Activated naive CD4-positive, alpha-beta T cell treated with anti-CD3 and anti-CD28 coated beads, Interleukin-2, amount 10 ng/mL, durations not matched to agents 7 days and 5 days (primary cell): ENCODE results near the gene DGCR8.

Source experiments
- CTCF ChIA-PET: fragments of 350-600 bp; sonication (Branson Sonifier 250); formaldehyde crosslinking; loops from one replicate; lab custom pipeline; 2021; ENCODE audit warnings: antibody characterized with exemption; lab: Charles Lee
- DNase-seq: peaks from one replicate; pipeline ENCODE4 v3.0.0-alpha.2; 2020
- H3K27ac Mint-ChIP-seq: one replicate; pipeline ENCODE4 v1.8.0; 2021; ENCODE audit warnings: mild to moderate bottlenecking, moderate library complexity, mixed read lengths
- H3K27me3 Mint-ChIP-seq: one replicate; pipeline ENCODE4 v1.8.0; 2021; ENCODE audit warnings: mild to moderate bottlenecking, mixed read lengths
- H3K36me3 Mint-ChIP-seq: one replicate; pipeline ENCODE4 v1.8.0; 2021; ENCODE audit warnings: mixed read lengths
- H3K4me1 Mint-ChIP-seq: one replicate; pipeline ENCODE4 v1.8.0; 2021; ENCODE audit warnings: mixed read lengths
- H3K4me3 Mint-ChIP-seq: one replicate; pipeline ENCODE4 v1.8.0; 2021; ENCODE audit warnings: mild to moderate bottlenecking, moderate library complexity, mixed read lengths
- H3K9me3 Mint-ChIP-seq: one replicate; pipeline ENCODE4 v1.8.0; 2021; ENCODE audit warnings: mixed read lengths

Gene DGCR8

DNA sequence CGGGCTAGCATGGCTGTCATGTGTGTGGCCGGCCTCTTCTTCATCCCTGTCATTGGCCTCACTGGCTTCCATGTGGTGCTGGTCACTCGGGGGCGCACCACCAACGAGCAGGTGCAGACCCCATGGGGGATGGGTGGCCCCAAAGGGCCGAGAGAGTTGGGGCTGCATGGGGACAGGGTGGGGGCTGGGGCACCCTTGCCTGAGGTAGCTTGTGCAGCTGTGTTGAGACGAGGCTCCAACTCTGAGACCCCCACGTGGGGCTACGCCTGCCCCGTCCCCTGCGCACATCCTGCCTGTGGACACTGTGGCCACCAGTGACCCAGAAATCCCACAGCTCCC is 60.0 kb downstream of the DGCR8 start:
- H3K9me3 Mint-ChIP-seq = no peaks in the 10 kb centered on the region
- H3K4me1 Mint-ChIP-seq = peaks cover 5% of the 10 kb centered on the region
- H3K36me3 Mint-ChIP-seq = no peaks in the 10 kb centered on the region
- no peak overlapping the region for H3K27ac Mint-ChIP-seq
- no peak overlapping the region for H3K4me3 Mint-ChIP-seq
- no peaks in the 10 kb centered on the region for H3K27me3 Mint-ChIP-seq
- DNase-seq = no peak
- CTCF ChIA-PET = no interaction called here

DNA sequence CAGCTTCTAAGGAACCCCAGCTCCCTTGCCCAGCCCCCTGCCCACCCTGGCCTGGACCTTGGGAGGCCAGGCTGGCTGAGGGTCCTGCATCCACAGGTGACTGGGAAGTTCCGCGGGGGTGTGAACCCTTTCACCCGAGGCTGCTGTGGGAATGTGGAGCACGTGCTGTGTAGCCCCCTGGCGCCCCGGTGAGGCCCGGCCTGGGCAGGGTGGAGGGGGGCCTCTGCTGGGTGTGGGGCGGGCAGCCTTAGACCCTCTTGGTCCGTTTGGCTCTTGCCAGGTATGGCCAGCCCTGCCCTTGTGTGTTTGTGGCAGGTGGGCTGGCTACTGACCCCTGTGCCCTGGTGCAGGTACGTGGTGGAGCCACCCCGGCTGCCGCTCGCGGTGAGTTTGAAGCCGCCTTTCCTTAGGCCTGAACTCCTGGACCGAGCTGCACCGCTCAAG is 60.5 kb downstream of the DGCR8 start:
- Mint-ChIP-seq H3K4me3 (no peak overlapping the region), H3K4me1 (peaks cover 5% of the 10 kb centered on the region), H3K27ac (no peak overlapping the region), H3K36me3 (no peaks in the 10 kb centered on the region), H3K9me3 (no peaks in the 10 kb centered on the region), H3K27me3 (no peaks in the 10 kb centered on the region)
- no peak for DNase-seq
- CTCF ChIA-PET = no interaction called here

DNA sequence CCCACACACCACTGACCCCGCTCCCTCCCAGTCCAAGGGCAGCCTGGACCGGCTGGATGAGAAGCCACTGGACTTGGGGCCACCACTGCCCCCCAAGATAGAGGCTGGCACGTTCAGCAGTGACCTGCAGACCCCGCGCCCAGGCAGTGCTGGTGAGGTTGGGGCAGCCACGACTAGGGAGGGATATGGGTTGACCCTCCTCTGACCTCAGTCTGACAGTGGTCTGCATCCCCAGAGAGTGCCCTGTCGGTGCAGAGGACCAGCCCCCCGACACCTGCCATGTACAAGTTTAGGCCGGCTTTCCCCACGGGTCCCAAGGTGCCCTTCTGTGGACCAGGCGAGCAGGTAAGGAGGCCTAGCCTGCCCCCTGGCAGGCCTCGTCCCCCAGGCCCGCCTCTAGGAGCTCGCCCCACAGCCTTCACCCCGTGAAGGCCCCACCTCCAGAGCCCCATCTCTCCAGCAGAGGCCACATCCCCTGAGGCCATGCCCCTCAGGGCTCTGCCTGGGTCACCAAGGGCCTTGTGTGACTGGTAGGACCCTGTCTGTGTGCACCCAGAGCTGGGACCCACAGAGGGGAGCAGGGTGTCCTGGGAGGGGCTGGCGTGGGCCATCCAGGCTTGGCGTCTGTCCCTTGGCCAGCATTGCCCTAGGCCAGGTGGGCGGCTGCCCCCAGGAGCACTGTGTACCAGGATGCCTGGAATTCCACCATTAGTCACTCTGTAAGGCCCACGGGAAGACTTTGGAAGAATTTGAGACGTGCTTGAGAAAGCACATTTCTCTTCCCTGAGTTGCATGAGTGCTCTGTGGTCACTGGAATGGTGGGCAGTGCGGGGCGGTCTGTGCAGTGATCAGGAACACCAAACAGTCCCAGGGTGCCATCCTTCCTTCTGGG is 61.4 kb downstream of the DGCR8 start:
- H3K4me1 Mint-ChIP-seq = peaks cover 3% of the 10 kb centered on the region
- CTCF ChIA-PET = no interaction called here
- no peaks in the 10 kb centered on the region for H3K9me3 Mint-ChIP-seq

DNA sequence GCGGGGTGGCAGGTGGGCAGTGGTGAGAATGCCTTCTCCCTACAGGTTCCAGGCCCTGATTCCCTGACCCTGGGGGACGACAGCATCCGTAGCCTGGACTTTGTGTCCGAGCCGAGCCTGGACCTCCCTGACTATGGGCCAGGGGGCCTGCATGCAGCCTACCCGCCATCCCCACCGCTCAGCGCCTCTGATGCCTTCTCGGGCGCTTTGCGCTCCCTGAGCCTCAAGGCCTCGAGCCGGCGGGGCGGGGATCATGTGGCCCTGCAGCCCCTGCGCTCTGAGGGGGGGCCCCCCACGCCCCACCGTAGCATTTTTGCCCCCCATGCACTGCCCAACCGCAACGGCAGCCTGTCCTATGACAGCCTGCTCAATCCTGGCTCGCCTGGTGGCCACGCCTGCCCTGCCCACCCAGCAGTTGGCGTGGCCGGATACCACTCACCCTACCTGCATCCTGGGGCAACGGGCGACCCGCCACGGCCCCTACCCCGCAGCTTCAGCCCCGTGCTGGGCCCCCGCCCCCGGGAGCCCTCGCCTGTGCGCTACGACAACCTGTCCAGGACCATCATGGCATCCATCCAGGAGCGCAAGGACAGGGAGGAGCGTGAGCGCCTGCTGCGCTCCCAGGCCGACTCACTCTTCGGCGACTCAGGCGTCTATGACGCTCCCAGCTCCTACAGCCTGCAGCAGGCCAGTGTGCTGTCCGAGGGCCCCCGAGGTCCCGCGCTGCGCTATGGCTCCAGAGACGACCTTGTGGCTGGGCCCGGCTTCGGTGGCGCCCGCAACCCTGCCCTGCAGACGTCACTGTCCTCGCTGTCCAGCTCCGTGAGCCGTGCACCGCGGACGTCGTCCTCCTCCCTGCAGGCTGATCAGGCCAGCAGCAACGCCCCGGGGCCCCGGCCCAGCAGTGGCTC is 62.9 kb downstream of the DGCR8 start:
- no peak for DNase-seq
- H3K4me1 Mint-ChIP-seq = no peaks in the 10 kb centered on the region
- no peak overlapping the region for H3K4me3 Mint-ChIP-seq
- H3K36me3 Mint-ChIP-seq = no peaks in the 10 kb centered on the region
- H3K27ac Mint-ChIP-seq = no peak overlapping the region
- CTCF ChIA-PET = no interaction called here
- no peaks in the 10 kb centered on the region for H3K27me3 Mint-ChIP-seq
- no peaks in the 10 kb centered on the region for H3K9me3 Mint-ChIP-seq

More for the DNA sequence above, 61.4 kb downstream of the DGCR8 start:
- DNase-seq = no peak
- Mint-ChIP-seq H3K27me3 (no peaks in the 10 kb centered on the region), H3K36me3 (no peaks in the 10 kb centered on the region), H3K4me3 (no peak overlapping the region), H3K27ac (no peak overlapping the region)

DNA sequence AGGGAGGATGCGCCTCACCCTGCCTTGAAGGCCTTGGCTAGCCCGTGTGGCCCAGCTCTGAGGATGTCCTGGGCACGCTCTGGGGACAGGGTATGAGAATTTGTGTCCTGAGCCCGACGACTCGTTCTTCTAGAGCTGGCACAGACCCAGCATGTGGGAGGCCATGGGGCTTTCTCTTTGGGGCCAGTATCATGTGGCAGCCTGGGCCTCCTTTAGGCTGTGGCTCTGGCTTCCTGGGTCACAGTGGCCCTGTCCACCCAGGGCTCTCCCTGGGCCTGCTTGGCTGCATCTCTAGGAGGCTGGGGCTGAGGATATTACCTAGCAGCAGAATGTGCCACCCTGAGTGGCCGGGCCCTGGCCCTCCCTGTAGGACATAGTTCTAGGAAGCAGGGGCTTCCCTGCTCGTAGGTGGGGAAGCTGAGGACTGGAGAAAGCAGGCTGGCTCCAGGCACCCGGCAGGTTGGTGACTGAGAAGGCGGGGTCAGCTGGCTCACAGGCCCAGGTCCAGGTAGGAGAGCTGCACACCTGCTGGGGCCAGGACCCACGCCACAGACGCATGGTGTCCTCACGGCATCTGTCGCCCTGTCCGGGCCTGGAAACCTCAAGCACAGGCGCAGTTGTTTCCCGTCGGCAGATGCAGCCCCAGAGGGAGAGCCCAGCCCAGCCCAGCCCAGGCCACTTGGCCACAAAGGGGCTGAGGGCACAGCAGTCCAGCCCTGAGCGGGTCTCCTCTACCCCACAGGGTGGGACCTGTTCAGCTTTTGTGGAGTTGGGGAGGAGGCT is 64.0 kb downstream of the DGCR8 start:
- CTCF ChIA-PET = interaction anchor here (1.4 kb wide), 1 partner anchor 13 kb away, joined by 3 read pairs; no protein-coding TSS in a partner anchor
- Mint-ChIP-seq H3K4me3 (no peak overlapping the region), H3K9me3 (no peaks in the 10 kb centered on the region), H3K36me3 (no peaks in the 10 kb centered on the region), H3K27me3 (no peaks in the 10 kb centered on the region), H3K4me1 (no peaks in the 10 kb centered on the region), H3K27ac (no peak overlapping the region)
- DNase-seq = no peak

DNA sequence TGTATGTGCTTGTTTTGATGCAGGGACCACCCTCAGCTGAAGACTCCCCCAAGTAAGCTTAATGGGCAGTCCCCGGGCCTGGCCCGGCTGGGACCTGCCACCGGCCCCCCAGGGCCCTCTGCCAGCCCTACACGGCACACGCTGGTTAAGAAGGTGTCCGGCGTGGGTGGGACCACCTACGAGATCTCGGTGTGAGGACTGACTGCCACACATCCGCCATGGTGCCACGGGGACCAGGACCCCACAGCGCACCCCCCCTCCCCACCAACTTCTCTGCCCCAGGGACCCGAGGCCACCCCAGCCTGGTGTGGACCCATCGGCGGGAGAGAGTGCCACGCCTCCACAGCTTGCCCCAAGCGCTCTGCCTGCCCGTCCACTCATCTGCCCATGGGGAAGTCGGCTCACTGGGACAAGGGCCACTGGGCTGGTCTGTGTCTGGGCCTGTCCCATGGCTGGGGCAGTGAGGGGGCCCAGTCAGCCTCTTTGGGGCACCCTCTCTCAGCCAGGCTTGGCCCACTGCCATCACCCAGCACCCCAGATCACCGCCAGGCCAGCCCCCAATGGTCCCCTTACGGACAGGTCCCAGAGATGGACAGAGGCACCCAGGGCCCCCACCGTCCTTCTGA is 65.3 kb downstream of the DGCR8 start:
- H3K27ac Mint-ChIP-seq = no peak overlapping the region
- CTCF ChIA-PET = interaction anchor here (1.4 kb wide), 1 partner anchor 12 kb away, joined by 3 read pairs; no protein-coding TSS in a partner anchor
- no peaks in the 10 kb centered on the region for H3K36me3 Mint-ChIP-seq

DNA sequence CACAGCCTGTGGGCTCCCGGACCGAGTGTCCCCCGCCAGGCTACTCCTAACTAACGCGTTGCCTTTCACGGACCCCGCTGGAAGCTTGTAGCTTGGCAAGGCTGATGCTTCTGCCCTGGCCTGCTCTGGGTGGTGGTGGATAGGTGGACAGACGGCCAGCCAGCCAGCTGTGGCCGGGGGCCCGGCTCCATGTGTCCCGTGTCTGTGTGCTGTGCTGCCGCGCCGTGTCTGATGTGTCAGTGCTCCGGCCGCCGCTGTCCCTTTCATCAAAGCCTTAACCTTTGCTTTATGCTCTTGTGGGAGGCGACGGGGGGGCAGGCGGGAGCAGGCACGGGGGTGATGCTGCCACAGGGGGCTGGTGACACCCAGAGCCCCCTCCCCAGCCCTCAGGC is 65.8 kb downstream of the DGCR8 start:
- DNase-seq = no peak
- H3K4me3 Mint-ChIP-seq = no peak overlapping the region
- H3K9me3 Mint-ChIP-seq = no peaks in the 10 kb centered on the region
- CTCF ChIA-PET = no interaction called here
- no peaks in the 10 kb centered on the region for H3K4me1 Mint-ChIP-seq
- no peaks in the 10 kb centered on the region for H3K27me3 Mint-ChIP-seq
- H3K36me3 Mint-ChIP-seq = no peaks in the 10 kb centered on the region
- H3K27ac Mint-ChIP-seq = no peak overlapping the region

More for the DNA sequence above, 65.3 kb downstream of the DGCR8 start:
- H3K4me3 Mint-ChIP-seq = no peak overlapping the region
- no peaks in the 10 kb centered on the region for H3K4me1 Mint-ChIP-seq
- no peaks in the 10 kb centered on the region for H3K27me3 Mint-ChIP-seq
- DNase-seq = no peak
- H3K9me3 Mint-ChIP-seq = no peaks in the 10 kb centered on the region

DNA sequence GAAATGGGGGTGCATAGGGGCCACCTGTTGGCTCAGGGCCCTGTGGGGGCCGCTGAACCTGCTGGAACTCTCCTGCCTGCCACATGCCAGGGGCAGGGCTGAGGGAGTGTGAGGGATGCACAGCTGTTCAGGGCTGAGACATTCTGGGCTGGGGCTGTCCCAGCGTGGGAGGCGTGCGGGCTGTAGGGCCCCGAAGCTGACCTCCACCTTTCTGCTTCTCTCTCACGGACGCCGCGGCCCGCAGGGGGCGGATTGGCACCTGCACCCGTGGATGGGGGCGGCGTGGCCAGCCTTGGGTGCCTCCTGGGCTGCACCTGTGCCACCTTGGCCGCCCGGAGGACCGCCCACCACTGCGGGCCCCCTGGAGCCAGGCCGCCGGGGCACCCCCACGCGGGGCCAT is 66.7 kb downstream of the DGCR8 start:
- Mint-ChIP-seq H3K27me3 (no peaks in the 10 kb centered on the region), H3K9me3 (no peaks in the 10 kb centered on the region), H3K4me3 (no peak overlapping the region), H3K4me1 (no peaks in the 10 kb centered on the region), H3K36me3 (no peaks in the 10 kb centered on the region), H3K27ac (no peak overlapping the region)
- CTCF ChIA-PET = no interaction called here
- no peak for DNase-seq

DNA sequence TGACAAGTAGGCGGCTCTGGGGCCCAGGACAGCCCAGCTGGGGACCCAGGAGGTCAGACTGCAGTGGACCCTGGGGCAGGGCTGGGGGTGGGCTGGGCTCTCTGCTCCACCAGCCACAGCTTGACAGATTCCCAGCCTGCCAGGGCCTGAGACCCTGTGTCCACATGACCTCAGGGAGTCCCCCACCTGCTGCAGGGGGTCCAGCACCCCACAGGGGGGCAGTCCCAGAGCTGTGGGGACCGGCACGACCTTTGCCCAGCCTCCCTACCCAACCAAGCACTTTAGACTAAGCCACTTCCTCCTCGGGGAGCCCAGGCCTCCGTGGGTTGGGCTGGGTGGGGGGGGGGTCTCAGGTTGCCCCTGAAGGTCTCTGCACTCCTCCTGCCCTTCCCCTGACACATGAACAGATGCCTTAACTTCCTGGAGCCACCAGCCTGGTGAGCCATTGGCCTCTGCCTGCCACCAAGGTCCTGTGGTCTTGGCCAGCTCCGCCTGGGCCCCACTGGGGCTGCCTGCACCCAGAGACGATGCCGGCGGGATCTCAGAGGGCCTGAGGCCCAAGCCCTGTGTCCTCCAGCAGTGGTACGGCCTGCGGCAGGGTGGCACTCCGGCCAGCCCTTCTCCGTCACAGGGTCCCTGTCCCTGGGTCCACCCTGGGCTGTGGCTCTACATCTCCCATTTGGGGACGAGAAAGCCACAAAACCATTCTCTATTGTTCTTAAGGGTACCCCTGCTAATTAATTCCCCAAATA is 67.4 kb downstream of the DGCR8 start:
- no peak for DNase-seq
- no peaks in the 10 kb centered on the region for H3K36me3 Mint-ChIP-seq
- peaks cover 2% of the 10 kb centered on the region for H3K27me3 Mint-ChIP-seq
- no peaks in the 10 kb centered on the region for H3K9me3 Mint-ChIP-seq
- CTCF ChIA-PET = no interaction called here
- no peak overlapping the region for H3K27ac Mint-ChIP-seq
- no peaks in the 10 kb centered on the region for H3K4me1 Mint-ChIP-seq
- no peak overlapping the region for H3K4me3 Mint-ChIP-seq

DNA sequence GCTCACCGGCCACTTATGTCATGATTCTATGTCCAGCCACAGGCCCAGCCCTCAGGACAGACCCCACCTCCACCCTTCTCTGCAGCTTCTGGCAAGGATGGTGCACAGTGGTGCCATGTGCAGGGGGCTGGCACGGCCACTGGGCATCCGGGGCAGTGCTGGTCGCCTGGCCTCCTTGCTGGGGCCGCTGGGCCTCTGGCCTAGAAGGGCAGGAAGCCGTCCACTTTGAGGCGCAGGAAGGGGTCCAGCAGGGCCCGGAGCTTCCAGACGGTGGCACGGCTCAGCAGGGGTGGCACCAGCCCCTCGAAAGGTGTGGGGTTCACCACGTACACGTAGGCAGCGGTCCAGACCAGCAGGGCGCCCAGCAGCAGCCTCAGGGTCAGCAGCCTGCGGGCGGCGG is 68.4 kb downstream of the DGCR8 start:
- Mint-ChIP-seq H3K27me3 (peaks cover 10% of the 10 kb centered on the region), H3K36me3 (no peaks in the 10 kb centered on the region), H3K9me3 (no peaks in the 10 kb centered on the region), H3K27ac (no peak overlapping the region), H3K4me1 (no peaks in the 10 kb centered on the region), H3K4me3 (no peak overlapping the region)
- CTCF ChIA-PET = no interaction called here
- DNase-seq = no peak

DNA sequence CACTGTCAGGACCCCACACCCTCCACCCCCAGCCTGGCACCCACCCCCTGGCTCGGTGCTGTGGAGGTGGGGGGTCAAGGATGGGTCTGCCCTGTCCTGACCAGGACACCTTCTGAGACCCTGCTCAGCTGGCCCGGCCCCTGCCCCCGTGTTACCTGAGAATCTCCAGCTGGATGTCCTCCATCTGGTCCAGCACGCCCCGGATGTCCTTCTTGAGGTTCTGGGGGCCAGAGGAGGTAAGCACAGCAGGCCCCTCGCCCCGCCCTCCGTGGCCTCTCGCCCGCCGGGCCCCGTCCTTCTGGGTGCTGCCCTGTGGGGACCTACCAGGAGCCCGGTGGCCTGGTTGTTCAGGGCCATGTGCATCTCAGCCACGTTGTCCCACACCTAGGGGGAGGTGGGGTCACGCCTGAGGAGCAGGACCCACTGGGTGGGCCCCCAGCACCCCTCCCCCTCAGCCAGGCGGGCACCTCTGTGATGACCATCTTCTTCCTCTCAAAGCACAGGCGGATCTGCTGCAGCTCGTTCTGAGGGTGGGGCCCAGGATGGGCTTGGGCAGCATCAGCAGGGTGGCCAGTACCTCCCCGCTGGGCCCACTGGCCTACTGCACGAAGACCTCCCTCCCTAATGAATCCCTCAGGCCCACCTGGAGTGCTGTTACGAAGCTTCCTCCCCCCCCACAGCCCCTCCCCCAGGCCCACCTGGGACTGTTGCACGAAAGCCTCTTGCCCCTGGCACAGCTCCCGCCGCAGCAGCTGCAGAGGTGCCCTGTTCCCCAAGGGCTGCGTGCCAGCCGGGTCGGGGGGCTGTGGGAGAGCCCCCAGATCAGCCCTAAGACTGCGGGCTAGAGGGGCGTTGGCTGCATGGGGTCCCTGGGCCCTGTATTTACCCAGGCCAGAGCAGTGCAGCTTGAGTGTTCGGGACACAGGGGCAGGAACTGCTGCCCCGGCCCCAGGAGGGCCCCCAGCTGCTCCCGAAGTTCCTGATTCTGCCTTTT is 69.5 kb downstream of the DGCR8 start:
- Mint-ChIP-seq H3K27ac (no peak overlapping the region), H3K4me3 (no peak overlapping the region), H3K27me3 (peaks cover 10% of the 10 kb centered on the region), H3K36me3 (no peaks in the 10 kb centered on the region), H3K9me3 (no peaks in the 10 kb centered on the region), H3K4me1 (peaks cover under 1% of the 10 kb centered on the region)
- CTCF ChIA-PET = no interaction called here
- DNase-seq = no peak
